Mucosa of descending colon (tissue), 3 donors: ENCODE results near the gene DOCK9. TPM values are rescaled to one million over a fixed set of nuclear protein-coding genes. Genes with fewer than 3 reads are reported as not detected.

Experiments used
- ATAC-seq: fragments of 200-7000 bp; cut with Tn5 transposase; one replicate; pipeline ENCODE4 v1.9.1; 2020; ENCODE audit warnings: mild to moderate bottlenecking, moderate library complexity
- DNase-seq, 3 donors: peaks; one replicate each; pipeline ENCODE4 v3.0.0-alpha.2; 2020
- H3K36me3 ChIP-seq: fragments of 200-600 bp; one replicate; pipeline ENCODE4 v1.8.0; 2021; ENCODE audit warnings: low read depth, mild to moderate bottlenecking
- H3K4me1 ChIP-seq: fragments of 200-600 bp; one replicate; pipeline ENCODE4 v1.8.0; 2021; ENCODE audit warnings: low read depth, mild to moderate bottlenecking
- H3K4me3 ChIP-seq: fragments of 200-600 bp; one replicate; pipeline ENCODE4 v1.8.0; 2021; ENCODE audit warnings: mild to moderate bottlenecking
- H3K9me3 ChIP-seq: fragments of 200-600 bp; one replicate; pipeline ENCODE4 v1.8.0; 2021; ENCODE audit warnings: mild to moderate bottlenecking
- CTCF ChIP-seq: fragments of 200-600 bp; IDR thresholded peaks from one replicate; pipeline ENCODE4 v1.8.0; 2022; ENCODE audit warnings: antibody characterized with exemption, mild to moderate bottlenecking
- intact Hi-C, 2 donors: fragments of 100-400 bp; cut with DNase I in 1 of 2; cut with micrococcal nuclease in 1 of 2; formaldehyde crosslinking; loops; one replicate each; pipeline versions ENCODE4 v1.11.0 to v1.11.1; 2022; cut with DNase I, micrococcal nuclease
- total RNA-seq, 3 donors: library from RNA; stranded (reverse); fragmentation: NEBNext Ultra II Directional in 2 of 3; extraction: Animal tissue kit (Norgen Biotek cat#: 25700) in 2 of 3; gene quantifications; one replicate each; pipeline versions ENCODE4 v1.2.1 to v1.2.4, GENCODE V29; 2021 to 2023
- donor health status: DM: no; HTN: no; CAD: no; lungs with moderate emphysema.
- donor health status: DM: no; HTN: no; CAD: no.
- donor health status: DM: no; HTN: yes; CAD: no.

Gene DOCK9
- total RNA-seq, 3 donors from 2014 or later, result 52.0 to 136 (median 54.4) TPM

- DNase-seq (no peak), ATAC-seq (no peak)
- H3K9me3 ChIP-seq, result peaks cover 9% of the 10 kb centered on the region
- no peaks in the 10 kb centered on the region for H3K36me3 ChIP-seq
- no peak for TF ChIP-seq CTCF
- intact Hi-C loops, result no loop called here
- no peak overlapping the region for H3K4me3 ChIP-seq
- H3K4me1 ChIP-seq, result no peaks in the 10 kb centered on the region
Measured at GRCh38 chr13:98937911-98938381, 39.9 kb downstream of the DOCK9 start.

GRCh38 chr13:98934243-98934642 is 43.6 kb downstream of the DOCK9 start:
- Histone ChIP-seq H3K36me3 (no peaks in the 10 kb centered on the region), H3K4me1 (no peaks in the 10 kb centered on the region), H3K4me3 (no peak overlapping the region), H3K9me3 (peaks cover 9% of the 10 kb centered on the region)
- no peak for ATAC-seq
- intact Hi-C loops, result no loop called here
- no peak for TF ChIP-seq CTCF
- DNase-seq, result no peak

- intact Hi-C loops, result no loop called here
- no peaks in the 10 kb centered on the region for H3K36me3 ChIP-seq
- H3K4me3 ChIP-seq, result no peak overlapping the region
- no peaks in the 10 kb centered on the region for H3K4me1 ChIP-seq
- no peak for DNase-seq
- no peak for TF ChIP-seq CTCF
- ATAC-seq, result no peak
- peaks cover 7% of the 10 kb centered on the region for H3K9me3 ChIP-seq
Measured at GRCh38 chr13:98930151-98930591, 47.7 kb downstream of the DOCK9 start.

- ATAC-seq (no peak), DNase-seq (no peak)
- Histone ChIP-seq H3K4me3 (no peak overlapping the region), H3K9me3 (no peaks in the 10 kb centered on the region), H3K36me3 (no peaks in the 10 kb centered on the region), H3K4me1 (no peaks in the 10 kb centered on the region)
- intact Hi-C loops, result no loop called here
- TF ChIP-seq CTCF, result no peak
Measured at GRCh38 chr13:98927951-98928927, 49.6 kb downstream of the DOCK9 start.

GRCh38 chr13:98925949-98926348 is 51.9 kb downstream of the DOCK9 start:
- DNase-seq (no peak), ATAC-seq (no peak)
- TF ChIP-seq CTCF, result no peak
- Histone ChIP-seq H3K4me3 (no peak overlapping the region), H3K4me1 (no peaks in the 10 kb centered on the region), H3K36me3 (no peaks in the 10 kb centered on the region), H3K9me3 (no peaks in the 10 kb centered on the region)
- intact Hi-C loops, result no loop called here
